Natural killer cell (primary cell): ENCODE data around the gene HYAL1. TPM values are rescaled to one million over a fixed set of nuclear protein-coding genes. Genes with fewer than 3 reads are reported as not detected.

ENCODE experiments used
- ATAC-seq, 3 donors: fragments of 150-1000 bp in 2 of 3; fragments of 200-7000 bp in 1 of 3; cut with Tn5 transposase; 1 replicate in 1 of 3; 2 replicates in 2 of 3; pipeline ENCODE4 v1.10.0; 2021; ENCODE audit warnings: mild to moderate bottlenecking in 2 of 3, moderate library complexity in 2 of 3
- DNase-seq, 2 donors: peaks; one replicate each; pipeline versions ENCODE4 v3.0.0 to v3.0.0-alpha.2; 2013 to 2021; ENCODE audit warnings: mixed read lengths in 1 of 2
- H3K27ac ChIP-seq: one replicate; pipeline ENCODE4 v1.5.1; 2013; ENCODE audit warnings: mild to moderate bottlenecking, low read length
- H3K27me3 ChIP-seq: one replicate; pipeline ENCODE4 v1.6.1; 2013; ENCODE audit warnings: low read length; ENCODE audit not compliant: control insufficient read depth, insufficient read depth
- H3K36me3 ChIP-seq: one replicate; pipeline ENCODE4 v1.6.1; 2013; ENCODE audit warnings: low read length; ENCODE audit not compliant: control insufficient read depth, insufficient read depth
- H3K4me1 ChIP-seq: one replicate; pipeline ENCODE4 v1.6.1; 2013; ENCODE audit warnings: low read length; ENCODE audit not compliant: control insufficient read depth, insufficient read depth
- H3K4me3 ChIP-seq: one replicate; pipeline ENCODE4 v1.5.1; 2013; ENCODE audit warnings: low read length
- H3K9me3 ChIP-seq: one replicate; pipeline ENCODE4 v1.6.1; 2013; ENCODE audit warnings: low read length; ENCODE audit not compliant: control insufficient read depth, insufficient read depth
- H3K27ac Mint-ChIP-seq, 2 donors: one replicate each; pipeline ENCODE4 v1.8.0; 2022; ENCODE audit warnings: mild to moderate bottlenecking in 2 of 2, mixed read lengths in 2 of 2, moderate library complexity in 1 of 2
- H3K27me3 Mint-ChIP-seq, 2 donors: one replicate each; pipeline ENCODE4 v1.8.0; 2022; ENCODE audit warnings: low read depth in 2 of 2, mixed read lengths in 2 of 2
- H3K36me3 Mint-ChIP-seq: one replicate; pipeline ENCODE4 v1.8.0; 2022; ENCODE audit warnings: mixed read lengths
- H3K4me1 Mint-ChIP-seq, 2 donors: one replicate each; pipeline ENCODE4 v1.8.0; 2022; ENCODE audit warnings: mixed read lengths in 2 of 2
- H3K4me3 Mint-ChIP-seq: one replicate; pipeline ENCODE4 v1.8.0; 2022; ENCODE audit warnings: mild to moderate bottlenecking, moderate library complexity, mixed read lengths
- H3K9me3 Mint-ChIP-seq, 2 donors: one replicate each; pipeline ENCODE4 v1.8.0; 2022; ENCODE audit warnings: mixed read lengths in 2 of 2
- WGBS: methylation state at CpG from one replicate; pipeline ENCODE4 v1.1.7; 2013; ENCODE audit warnings: missing lambda C conversion rate; ENCODE audit not compliant: insufficient coverage; 5-methylcytosine and 5-hydroxymethylcytosine counted together
- intact Hi-C: fragments of 100-400 bp; cut with micrococcal nuclease; formaldehyde crosslinking; loops from one replicate; pipeline ENCODE4 v1.14.2; 2022
- total RNA-seq, 4 donors: library from RNA; stranded (reverse); fragments of 120-200 nt in 1 of 4; gene quantifications; one replicate each; pipeline versions ENCODE4 v1.2.3 to v1.2.4, GENCODE V29; 2013 to 2022
- TF ChIP-seq, protein P1 (sequence below): fragments of 200-600 bp; IDR thresholded peaks from one replicate; pipeline ENCODE4 v1.8.0; 2022; ENCODE audit warnings: antibody characterized with exemption

The HYAL1 gene
- total RNA-seq, 3 donors from 2014 or later (not counting 1 experiment from before 2014, with no cell fraction given): 0.82 to 1.2 TPM; not detected in 1

DNA sequence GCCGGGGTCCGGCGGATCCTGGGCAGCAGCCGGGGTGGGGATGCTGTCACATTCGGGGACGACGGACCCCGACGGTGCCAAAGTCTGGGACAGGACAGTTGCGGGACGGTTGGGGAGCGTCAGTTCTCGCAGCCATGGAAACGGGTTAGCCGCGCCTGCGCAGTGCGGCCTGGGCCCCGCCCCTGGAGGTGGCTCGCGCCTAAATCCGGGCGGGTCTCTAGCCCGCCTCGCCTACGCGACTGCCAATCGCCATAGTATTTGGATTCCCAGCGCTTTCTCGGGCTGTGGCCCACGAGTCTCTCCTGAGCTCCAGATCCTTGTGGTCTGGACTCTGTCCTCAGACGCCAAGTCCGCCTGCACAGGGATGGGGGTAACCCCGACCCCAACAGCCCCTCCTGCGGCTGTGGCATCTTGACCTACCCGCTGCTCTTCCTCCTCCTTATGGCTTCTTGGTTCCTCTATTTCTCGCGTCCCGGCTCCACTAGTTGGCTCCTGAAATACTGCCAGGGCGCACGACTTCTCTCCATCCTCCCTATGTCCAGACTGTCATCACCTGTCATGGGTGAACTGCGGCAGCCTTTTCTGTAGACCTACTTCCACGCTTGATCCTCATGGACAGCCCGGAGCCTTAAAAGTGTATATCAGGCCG is 42.3 kb upstream of the HYAL1 start, which contains the start of gene ZMYND10:
Gene ZMYND10, minus strand, starts transcription at position 147 of the 649 bp plus-strand sequence. CDS start 153 bp downstream, outside the sequence.
- H3K27me3 ChIP-seq: no peaks in the 10 kb centered on the region
- peaks cover 90% of the 10 kb centered on the region for H3K4me1 ChIP-seq
- H3K4me3 Mint-ChIP-seq: peak within 1 kb of the TSS; percentile 82
- TF ChIP-seq, protein P1, sequence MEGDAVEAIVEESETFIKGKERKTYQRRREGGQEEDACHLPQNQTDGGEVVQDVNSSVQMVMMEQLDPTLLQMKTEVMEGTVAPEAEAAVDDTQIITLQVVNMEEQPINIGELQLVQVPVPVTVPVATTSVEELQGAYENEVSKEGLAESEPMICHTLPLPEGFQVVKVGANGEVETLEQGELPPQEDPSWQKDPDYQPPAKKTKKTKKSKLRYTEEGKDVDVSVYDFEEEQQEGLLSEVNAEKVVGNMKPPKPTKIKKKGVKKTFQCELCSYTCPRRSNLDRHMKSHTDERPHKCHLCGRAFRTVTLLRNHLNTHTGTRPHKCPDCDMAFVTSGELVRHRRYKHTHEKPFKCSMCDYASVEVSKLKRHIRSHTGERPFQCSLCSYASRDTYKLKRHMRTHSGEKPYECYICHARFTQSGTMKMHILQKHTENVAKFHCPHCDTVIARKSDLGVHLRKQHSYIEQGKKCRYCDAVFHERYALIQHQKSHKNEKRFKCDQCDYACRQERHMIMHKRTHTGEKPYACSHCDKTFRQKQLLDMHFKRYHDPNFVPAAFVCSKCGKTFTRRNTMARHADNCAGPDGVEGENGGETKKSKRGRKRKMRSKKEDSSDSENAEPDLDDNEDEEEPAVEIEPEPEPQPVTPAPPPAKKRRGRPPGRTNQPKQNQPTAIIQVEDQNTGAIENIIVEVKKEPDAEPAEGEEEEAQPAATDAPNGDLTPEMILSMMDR: no peak
- no peaks in the 10 kb centered on the region for H3K27me3 Mint-ChIP-seq
- H3K27ac Mint-ChIP-seq: peak within 1 kb of the TSS in 1 of 2 donors; percentile 73
- no peak within 1 kb of the TSS for H3K27ac ChIP-seq
- H3K9me3 ChIP-seq: no peaks in the 10 kb centered on the region
- H3K36me3 ChIP-seq: peaks cover 23% of the 10 kb centered on the region
- H3K9me3 Mint-ChIP-seq: no peaks in the 10 kb centered on the region
- peak within 1 kb of the TSS; percentile 11 for H3K4me3 ChIP-seq
- no peak for ATAC-seq
- peaks cover 39 to 88% of the 10 kb centered on the region in 2 donors for H3K4me1 Mint-ChIP-seq
- no peaks in the 10 kb centered on the region for H3K36me3 Mint-ChIP-seq
- intact Hi-C loops: no loop called here
- WGBS: 16% methylated on average over 45 of the region's 45 CpGs
- peak; percentile 47 to 88 for DNase-seq

GRCh38 chr3:50345008-50345407 is 41.6 kb upstream of the HYAL1 start:
- Histone ChIP-seq H3K4me1 (peaks cover 85% of the 10 kb centered on the region), H3K4me3 (no peak overlapping the region), H3K9me3 (no peaks in the 10 kb centered on the region), H3K27ac (no peak overlapping the region), H3K36me3 (peaks cover 23% of the 10 kb centered on the region), H3K27me3 (no peaks in the 10 kb centered on the region)
- no peaks in the 10 kb centered on the region for H3K27me3 Mint-ChIP-seq
- ATAC-seq (no peak), DNase-seq (no peak)
- intact Hi-C loops: no loop called here
- peaks cover 32 to 84% of the 10 kb centered on the region in 2 donors for H3K4me1 Mint-ChIP-seq
- H3K36me3 Mint-ChIP-seq: no peaks in the 10 kb centered on the region
- 92% methylated on average over 8 of the region's 8 CpGs for WGBS
- TF ChIP-seq, protein P1: no peak
- H3K4me3 Mint-ChIP-seq: peak overlapping the region; percentile 25
- H3K27ac Mint-ChIP-seq: no peak overlapping the region
- no peaks in the 10 kb centered on the region for H3K9me3 Mint-ChIP-seq

GRCh38 chr3:50342813-50343633 is 39.6 kb upstream of the HYAL1 start:
- Mint-ChIP-seq H3K27me3 (no peaks in the 10 kb centered on the region), H3K27ac (peak overlapping the region in 1 of 2 donors; percentile 96), H3K4me3 (no peak overlapping the region), H3K9me3 (no peaks in the 10 kb centered on the region), H3K4me1 (peaks cover 42 to 86% of the 10 kb centered on the region in 2 donors), H3K36me3 (peaks cover 13% of the 10 kb centered on the region)
- H3K27me3 ChIP-seq: no peaks in the 10 kb centered on the region
- intact Hi-C loops: no loop called here
- no peak overlapping the region for H3K27ac ChIP-seq
- DNase-seq (peak in 1 of 2 donors; percentile 50), ATAC-seq (no peak)
- H3K9me3 ChIP-seq: no peaks in the 10 kb centered on the region
- TF ChIP-seq, protein P1: no peak
- 80% methylated on average over 13 of the region's 13 CpGs for WGBS
- H3K36me3 ChIP-seq: peaks cover 8% of the 10 kb centered on the region
- no peak overlapping the region for H3K4me3 ChIP-seq
- H3K4me1 ChIP-seq: peaks cover 79% of the 10 kb centered on the region
